ENCODE data around the gene VKORC1L1.

Gene VKORC1L1

DNA sequence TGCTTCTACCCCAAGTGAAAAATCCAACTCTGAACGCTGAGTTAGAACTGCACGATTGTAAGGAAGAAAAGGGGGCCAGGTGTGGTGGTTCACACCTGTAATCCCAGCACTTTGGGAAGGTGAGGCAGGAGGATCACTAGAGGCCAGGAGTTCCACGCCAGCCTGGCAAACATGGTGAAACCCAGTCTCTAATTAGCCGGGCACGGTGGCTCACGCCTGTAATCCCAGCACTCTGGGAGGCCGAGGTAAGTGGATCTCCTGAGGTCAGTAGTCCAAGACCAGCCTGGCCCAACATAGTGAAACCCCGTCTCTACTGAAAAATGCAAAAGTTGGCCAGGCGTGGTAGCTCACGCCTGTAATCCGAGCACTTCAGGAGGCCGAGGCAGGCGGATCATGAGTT lies 100.1 kb downstream of the VKORC1L1 start:
- H3K27ac ChIP-seq: no peak overlapping the region
- TF ChIP-seq, protein P1, sequence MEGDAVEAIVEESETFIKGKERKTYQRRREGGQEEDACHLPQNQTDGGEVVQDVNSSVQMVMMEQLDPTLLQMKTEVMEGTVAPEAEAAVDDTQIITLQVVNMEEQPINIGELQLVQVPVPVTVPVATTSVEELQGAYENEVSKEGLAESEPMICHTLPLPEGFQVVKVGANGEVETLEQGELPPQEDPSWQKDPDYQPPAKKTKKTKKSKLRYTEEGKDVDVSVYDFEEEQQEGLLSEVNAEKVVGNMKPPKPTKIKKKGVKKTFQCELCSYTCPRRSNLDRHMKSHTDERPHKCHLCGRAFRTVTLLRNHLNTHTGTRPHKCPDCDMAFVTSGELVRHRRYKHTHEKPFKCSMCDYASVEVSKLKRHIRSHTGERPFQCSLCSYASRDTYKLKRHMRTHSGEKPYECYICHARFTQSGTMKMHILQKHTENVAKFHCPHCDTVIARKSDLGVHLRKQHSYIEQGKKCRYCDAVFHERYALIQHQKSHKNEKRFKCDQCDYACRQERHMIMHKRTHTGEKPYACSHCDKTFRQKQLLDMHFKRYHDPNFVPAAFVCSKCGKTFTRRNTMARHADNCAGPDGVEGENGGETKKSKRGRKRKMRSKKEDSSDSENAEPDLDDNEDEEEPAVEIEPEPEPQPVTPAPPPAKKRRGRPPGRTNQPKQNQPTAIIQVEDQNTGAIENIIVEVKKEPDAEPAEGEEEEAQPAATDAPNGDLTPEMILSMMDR (conservative IDR thresholded peaks at IDR 0.05): no peak
- no peak for TF ChIP-seq ZFX (IDR thresholded peaks at IDR 0.05)

DNA sequence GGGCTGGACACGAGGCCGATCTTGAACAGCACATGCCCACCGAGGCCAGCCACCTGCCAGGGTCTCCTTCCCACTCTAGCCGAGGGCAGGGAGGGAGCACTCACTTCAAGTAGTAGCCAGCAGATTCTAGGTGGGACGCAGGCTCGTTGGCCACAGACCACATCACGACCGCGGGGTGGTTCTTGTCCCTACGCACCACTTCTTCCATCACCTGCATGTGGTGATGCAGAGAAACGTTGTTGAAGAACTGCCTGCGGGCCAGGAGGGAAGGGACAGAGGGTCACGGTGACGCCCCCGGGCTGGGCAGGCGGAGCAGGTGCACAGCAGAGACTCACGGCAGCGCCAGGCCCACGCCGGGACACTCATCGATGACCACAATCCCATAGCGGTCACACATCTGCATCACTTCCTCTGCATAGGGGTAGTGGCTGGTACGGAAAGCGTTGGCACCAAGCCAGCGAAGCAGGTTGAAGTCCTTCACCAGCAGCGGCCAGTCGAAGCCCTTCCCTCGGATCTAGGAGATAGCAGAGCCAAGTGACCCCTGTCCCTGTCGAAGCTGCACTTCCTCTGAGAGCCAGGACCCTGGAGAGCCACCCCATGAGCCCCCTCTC lies 101.4 kb downstream of the VKORC1L1 start:
- no peak for TF ChIP-seq ZFX (IDR thresholded peaks at IDR 0.05)
- no peak overlapping the region for H3K27ac ChIP-seq

DNA sequence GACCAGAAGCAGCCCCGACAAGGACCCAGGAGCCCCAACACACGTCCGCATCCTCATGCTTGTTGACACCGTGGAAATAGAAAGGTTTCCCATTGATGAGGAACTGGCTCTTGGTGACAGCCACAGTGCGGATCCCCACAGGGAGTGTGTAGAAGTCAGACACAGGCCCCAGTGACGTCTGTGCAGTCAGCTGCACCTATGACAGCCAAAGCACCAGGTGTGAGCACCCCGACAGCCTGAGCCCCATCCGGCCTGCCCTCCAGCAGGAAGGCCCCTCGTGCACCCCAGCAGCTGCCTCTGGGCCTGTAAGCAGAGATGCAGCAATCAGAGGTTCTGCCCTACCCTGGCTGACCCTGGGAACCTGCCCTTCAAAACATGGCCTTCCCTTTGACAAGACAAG lies 102.0 kb downstream of the VKORC1L1 start:
- TF ChIP-seq, protein P1 (conservative IDR thresholded peaks at IDR 0.05): no peak
- no peak for TF ChIP-seq ZFX (IDR thresholded peaks at IDR 0.05)
- H3K27ac ChIP-seq: no peak overlapping the region

DNA sequence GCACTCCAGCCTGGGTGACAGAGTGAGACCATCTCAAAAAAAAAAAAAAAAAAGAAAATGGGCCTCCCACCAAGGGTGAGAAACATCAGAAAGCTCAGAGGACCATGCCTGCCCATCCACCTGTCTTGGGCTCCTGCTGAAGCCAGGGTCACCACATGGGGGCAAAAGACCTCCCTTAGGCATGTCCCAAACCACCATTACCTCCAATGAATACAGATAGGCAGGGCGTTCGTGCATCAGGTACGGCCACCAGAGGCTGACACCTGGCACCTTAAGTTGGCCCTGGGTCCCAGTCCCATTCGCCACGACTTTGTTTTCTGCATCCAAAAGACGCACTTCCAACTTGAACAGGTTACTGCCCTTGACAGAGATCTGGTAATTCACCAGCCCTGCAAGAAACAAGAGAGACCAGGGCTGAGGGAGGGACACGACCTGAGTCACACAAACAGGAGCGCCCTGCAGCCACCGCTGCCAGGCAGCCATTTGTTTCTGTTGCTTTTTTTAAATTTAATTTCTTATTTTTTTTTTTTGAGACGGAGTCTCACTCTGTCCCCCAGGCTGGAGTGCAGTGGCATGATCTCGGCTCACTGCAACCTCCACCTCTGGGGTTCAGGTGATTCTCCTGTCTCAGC lies 103.1 kb downstream of the VKORC1L1 start:
- TF ChIP-seq, protein P1 (conservative IDR thresholded peaks at IDR 0.05): no peak
- H3K27ac ChIP-seq: no peak overlapping the region

DNA sequence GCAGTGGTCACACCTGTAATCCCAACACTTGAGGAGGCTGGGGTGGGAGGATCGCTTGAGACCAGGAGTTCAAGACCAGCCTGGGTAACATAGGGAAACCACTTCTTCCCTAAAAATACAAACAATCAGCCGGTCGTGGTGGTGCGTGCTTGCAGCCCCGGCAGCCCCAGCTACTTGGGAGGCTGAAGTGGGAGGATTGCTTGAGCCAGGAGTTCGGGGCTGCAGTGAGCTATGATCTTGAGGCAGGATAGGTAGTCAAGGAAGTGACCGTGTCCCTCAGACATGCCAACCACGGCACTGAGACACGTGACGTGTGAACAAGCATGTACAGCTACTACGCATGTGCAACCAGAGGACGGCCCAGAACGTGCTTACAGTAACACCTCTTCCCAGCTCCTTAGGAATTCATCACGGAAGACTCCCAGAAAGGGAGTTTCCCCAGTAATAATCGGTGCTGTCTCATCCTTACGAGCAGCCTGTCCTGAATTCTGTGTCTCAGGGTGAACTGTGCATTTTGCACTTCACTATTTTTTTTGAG lies 103.9 kb downstream of the VKORC1L1 start:
- H3K27ac ChIP-seq: no peak overlapping the region
- TF ChIP-seq ZFX (IDR thresholded peaks at IDR 0.05): no peak
- TF ChIP-seq, protein P1 (conservative IDR thresholded peaks at IDR 0.05): no peak

DNA sequence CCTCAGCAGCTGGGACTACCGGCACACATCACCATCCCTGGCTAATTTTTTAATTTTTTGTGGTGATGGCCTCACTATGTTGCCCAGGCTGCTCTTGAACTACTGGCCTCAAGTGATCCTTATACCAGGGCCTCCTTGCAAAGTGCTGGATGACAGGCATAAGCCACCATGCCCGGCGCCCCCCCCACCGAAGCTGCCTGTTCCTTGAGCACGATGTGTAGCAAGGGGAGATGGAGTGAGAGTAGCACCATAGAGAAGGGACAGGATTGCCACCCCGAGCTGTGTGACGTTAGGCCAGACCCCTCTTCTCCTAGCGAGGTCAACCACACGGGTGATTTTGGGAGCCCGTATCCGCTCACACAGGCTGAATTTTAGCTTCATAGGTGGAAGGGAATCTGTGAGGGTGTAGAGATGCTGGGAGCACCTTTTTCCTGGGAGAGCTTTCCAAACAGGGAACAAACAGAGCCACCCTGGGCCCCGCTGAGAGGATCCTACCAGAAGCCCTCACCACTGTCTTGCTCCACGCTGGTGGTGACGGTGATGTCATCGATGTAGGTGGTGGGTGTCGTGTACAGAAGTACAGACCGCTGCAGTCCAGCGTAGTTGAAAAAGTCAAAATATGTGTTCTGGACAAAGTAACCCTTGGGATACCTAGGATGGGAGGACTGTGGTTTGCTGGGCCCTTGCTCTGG lies 106.2 kb downstream of the VKORC1L1 start:
- no peak for TF ChIP-seq ZFX (IDR thresholded peaks at IDR 0.05)
- TF ChIP-seq, protein P1 (conservative IDR thresholded peaks at IDR 0.05): no peak

DNA sequence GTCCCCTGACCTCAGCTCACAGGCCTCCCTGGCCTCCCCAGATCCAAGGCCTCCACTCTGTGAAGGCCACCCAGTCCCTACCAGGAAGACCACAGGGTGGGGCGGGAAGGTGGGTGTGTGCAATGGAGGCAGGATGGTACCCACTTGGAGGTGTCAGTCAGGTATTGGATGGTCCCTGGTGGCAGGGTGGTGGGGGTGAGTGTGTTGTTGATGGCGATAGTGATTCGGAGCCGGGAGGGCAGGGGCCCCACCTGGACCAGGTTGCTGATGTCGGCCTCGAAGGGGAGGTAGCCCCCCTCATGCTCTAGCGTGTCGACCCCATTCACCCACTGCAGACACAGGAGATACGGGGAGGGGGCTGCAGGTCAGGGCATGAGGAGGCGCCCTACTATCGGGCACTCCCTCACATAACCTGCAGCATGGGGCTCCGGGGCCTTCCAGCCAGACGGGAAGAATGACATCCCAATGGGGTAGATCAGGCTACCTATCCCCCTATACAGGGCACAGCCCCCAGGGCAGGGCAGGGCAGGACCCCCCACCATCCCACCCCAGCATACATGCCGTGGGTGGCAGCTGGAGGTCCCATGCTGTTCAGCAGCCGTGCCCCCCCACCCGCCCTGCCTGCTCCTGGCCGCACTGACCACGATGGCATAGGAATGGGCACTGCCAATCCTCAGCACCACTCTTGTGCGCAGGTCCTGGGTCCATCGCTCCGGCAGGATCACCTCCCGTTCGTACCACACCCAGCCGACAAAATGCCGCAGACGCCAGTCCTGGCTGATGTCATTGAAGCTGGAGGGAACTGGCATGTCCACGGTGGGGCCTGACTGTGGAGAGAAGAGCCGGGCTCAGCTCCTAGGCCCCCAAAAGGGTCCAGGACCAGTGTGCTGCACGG lies 107.0 kb downstream of the VKORC1L1 start:
- TF ChIP-seq ZFX (IDR thresholded peaks at IDR 0.05): no peak
- TF ChIP-seq, protein P1 (conservative IDR thresholded peaks at IDR 0.05): no peak
- H3K27ac ChIP-seq: no peak overlapping the region; the same call in 1 of the 2 replicates

More for the DNA sequence above, 106.2 kb downstream of the VKORC1L1 start:
- no peak overlapping the region for H3K27ac ChIP-seq
